Uterus (tissue), 2 donors: ENCODE measurements around the gene ARHGAP5.

Source experiments
- CTCF ChIP-seq, 4 experiments: fragments of 200-600 bp in 2 of 4; fragments of 450-650 bp in 2 of 4; sonication (generic) in 2 of 4; IDR thresholded peaks; one replicate each; pipeline ENCODE4 v1.5.1; 2016 to 2019; ENCODE audit warnings: antibody characterized with exemption in 4 of 4, mild to moderate bottlenecking in 2 of 4, moderate library complexity in 1 of 4
- POLR2A ChIP-seq, 2 donors: fragments of 450-650 bp; IDR thresholded peaks; one replicate each; pipeline ENCODE4 v1.6.1; 2016; ENCODE audit warnings: antibody characterized with exemption in 2 of 2, mild to moderate bottlenecking in 1 of 2, moderate library complexity in 1 of 2

GRCh38 chr14:32104803-32105202 lies 27.7 kb downstream of the ARHGAP5 start:
- no peak for TF ChIP-seq CTCF (IDR thresholded peaks at IDR 0.05)
- TF ChIP-seq POLR2A (IDR thresholded peaks at IDR 0.05), result no peak
